ENCODE results near the gene KRTAP9-6.

Gene KRTAP9-6

DNA sequence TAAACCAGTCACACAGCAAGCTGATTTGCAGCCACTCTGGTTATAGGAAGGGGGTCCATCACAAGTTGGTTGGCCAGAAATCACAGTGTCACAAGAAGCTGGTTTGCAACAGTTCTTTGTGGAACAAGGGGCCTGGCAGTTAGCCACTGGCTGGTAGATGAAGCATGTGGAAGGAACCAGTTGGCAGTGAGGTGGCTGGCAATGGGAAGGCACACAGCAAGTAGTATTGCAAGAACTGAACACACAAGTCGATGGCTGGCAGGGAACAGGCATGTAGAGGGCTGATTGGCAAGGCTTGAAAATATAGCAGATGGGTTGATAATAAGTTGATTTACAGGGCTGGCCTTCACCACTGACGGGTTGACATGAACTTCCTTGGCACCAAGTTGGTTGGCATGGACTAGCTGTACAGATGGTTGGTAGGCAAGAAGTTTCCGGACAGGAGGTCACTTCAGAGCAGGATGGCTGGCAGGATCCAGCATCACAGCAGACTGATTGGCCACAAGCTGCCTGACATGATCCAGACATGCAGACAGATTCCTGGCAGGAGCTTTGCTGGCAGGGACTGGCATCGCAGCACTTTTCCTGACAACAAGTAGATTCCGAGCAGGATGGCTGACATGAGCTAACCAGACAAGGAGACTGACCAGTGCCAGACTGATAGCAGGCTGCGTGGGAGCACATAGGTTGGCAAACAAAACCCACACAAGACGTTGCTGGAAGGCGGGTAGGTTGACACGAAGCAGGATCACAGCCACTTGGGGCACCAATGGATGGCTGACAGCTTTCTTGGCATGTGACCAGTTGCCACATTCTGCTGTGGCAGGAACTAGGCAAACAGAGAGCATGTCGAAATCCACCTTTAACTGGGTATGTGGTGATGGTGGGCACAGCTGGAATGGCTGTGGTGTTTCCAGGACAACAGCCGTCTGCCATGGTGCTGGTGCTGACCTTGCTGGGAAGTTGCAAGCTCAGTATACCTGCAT lies 37.0 kb downstream of the KRTAP9-6 start, which contains the start of gene KRTAP29-1:
Gene KRTAP29-1, minus strand, starts transcription at position 936 of the 986 bp plus-strand sequence. Its CDS starts 0 bp downstream, at position 936.
- no peak within 1 kb of the TSS for H3K4me3 ChIP-seq (ENCODE audit: low read length)
- TF ChIP-seq, protein P1, sequence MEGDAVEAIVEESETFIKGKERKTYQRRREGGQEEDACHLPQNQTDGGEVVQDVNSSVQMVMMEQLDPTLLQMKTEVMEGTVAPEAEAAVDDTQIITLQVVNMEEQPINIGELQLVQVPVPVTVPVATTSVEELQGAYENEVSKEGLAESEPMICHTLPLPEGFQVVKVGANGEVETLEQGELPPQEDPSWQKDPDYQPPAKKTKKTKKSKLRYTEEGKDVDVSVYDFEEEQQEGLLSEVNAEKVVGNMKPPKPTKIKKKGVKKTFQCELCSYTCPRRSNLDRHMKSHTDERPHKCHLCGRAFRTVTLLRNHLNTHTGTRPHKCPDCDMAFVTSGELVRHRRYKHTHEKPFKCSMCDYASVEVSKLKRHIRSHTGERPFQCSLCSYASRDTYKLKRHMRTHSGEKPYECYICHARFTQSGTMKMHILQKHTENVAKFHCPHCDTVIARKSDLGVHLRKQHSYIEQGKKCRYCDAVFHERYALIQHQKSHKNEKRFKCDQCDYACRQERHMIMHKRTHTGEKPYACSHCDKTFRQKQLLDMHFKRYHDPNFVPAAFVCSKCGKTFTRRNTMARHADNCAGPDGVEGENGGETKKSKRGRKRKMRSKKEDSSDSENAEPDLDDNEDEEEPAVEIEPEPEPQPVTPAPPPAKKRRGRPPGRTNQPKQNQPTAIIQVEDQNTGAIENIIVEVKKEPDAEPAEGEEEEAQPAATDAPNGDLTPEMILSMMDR (IDR thresholded peaks at IDR 0.05; ENCODE audit: insufficient read depth, low read depth, low read length, missing control alignments) = no peak
- peak; percentile 16 for DNase-seq (ENCODE audit: low read depth)

DNA sequence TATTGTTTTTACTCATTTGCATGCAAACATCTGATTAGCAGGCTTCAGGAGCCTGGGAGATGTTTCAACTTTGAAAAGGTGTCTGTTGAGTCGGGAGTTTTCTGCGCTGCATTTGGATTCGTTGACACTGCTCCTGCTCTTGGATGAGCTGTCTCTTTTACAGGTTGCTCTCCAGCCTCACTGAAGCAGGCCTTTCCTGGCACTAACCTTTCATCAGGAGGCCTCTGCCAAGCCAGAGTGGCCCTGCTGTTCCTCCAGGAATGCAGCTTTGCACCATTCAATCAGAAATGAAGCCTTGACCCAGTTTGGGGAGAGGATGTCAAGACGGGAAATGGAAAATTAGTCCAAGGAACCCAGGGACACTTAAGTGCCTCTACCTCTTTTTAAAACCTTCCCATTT lies 37.8 kb downstream of the KRTAP9-6 start:
- no peak for DNase-seq (ENCODE audit: low read depth)
- TF ChIP-seq, protein P1 (IDR thresholded peaks at IDR 0.05; ENCODE audit: insufficient read depth, low read depth, low read length, missing control alignments) = no peak
- no peak overlapping the region for H3K4me3 ChIP-seq (ENCODE audit: low read length)

DNA sequence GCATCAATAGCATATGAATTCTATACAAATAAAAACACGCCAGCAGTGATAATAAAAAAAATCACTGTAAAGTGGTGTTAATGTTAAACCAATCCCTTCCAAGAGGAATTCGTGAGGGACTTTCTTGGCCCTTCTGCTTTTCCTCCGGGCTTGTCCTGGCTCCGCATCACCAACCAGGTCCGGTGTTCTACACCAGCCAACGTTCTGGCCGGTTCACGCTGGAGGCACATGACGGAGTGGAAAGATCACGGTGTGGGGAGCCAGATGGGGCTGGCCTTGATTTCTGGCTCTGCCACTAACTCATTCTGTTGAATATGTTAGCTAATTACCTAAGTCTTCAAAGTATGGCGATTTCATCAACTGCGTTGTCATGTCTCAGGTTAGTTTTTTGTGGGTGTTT lies 38.9 kb downstream of the KRTAP9-6 start:
- H3K4me3 ChIP-seq (ENCODE audit: low read length) = no peak overlapping the region
- TF ChIP-seq, protein P1 (IDR thresholded peaks at IDR 0.05; ENCODE audit: insufficient read depth, low read depth, low read length, missing control alignments) = no peak
- no peak for DNase-seq (ENCODE audit: low read depth)

DNA sequence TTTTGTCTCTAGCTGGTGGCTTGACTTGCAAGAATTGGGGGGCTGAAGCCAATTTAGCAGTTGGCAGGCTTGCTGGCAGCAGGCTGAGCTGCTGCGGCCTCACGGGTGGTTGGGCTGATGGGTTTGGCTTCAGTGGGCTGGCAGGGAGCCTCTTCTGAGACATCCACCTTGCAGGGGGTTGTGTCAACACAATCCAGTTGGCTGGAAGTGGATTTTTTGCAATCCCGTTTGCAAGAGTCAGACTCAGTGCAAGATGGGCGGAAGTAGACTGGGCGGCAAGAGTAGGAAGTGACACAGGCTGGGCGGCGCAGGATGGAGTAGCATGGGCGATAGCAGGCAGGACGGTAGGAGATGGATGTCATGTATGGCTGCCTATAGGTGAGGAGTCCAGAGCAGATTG lies 42.5 kb downstream of the KRTAP9-6 start:
- DNase-seq (ENCODE audit: low read depth) = no peak
- TF ChIP-seq, protein P1 (IDR thresholded peaks at IDR 0.05; ENCODE audit: insufficient read depth, low read depth, low read length, missing control alignments) = no peak
- no peak overlapping the region for H3K4me3 ChIP-seq (ENCODE audit: low read length)

DNA sequence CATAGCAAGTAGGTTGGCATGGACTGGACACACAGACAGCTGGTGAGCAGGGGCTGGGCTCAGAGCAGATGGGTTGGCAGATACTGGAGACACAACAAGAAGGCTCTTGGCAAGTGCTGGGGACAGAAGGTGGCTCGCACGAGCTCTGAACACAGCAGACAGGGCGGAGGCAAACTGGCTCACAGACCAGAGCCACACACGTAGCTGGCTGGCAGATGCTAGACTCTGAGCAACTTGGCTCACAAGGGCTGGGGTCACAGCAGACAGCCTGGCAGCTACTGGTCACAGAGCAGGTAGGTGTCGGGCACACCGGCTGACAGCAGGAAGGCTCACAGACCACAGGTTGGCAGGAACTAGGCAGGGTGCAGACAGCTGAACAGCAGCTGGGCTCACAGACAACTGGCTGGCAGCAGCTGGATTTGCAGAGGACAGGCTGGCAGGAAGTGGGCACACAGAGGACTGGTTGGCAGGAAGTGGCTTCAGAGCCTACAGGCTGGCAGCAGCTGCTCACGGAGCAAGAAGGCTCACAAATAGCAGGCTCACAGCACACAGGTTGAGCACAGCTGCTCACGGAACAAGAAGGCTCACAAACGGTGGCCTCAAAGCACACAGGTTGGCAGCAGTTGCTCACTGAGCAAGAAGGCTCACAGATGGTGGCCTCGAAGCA lies 43.2 kb downstream of the KRTAP9-6 start:
- no peak overlapping the region for H3K4me3 ChIP-seq (ENCODE audit: low read length)
- TF ChIP-seq, protein P1 (IDR thresholded peaks at IDR 0.05; ENCODE audit: insufficient read depth, low read depth, low read length, missing control alignments) = no peak
- no peak for DNase-seq (ENCODE audit: low read depth)

DNA sequence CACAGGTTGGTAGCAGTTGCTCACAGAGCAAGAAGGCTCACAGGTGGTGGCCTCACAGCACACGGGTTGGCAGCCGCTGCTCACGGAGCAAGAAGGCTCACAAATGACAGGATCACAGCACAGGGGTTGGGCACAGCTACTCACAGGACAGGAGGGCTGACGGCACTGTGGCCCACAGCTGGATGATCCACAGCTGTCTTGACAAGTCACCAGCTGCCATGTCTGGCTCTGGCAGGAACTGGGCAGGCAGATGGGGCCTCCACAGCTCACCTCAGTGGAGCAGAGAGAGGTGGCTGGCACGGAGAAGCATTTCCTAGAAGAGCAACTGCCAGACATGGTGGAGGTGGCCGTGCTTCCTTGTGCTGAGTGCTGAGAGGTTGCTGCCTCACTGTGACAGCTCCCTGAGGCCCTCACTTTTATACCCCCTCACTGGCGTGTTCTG lies 43.8 kb downstream of the KRTAP9-6 start, which contains the start of gene KRTAP16-1:
Gene KRTAP16-1, minus strand, starts transcription at position 392 of the 442 bp plus-strand sequence. Its CDS starts 56 bp downstream, at position 336.
- TF ChIP-seq, protein P1 (IDR thresholded peaks at IDR 0.05; ENCODE audit: insufficient read depth, low read depth, low read length, missing control alignments) = no peak
- no peak for DNase-seq (ENCODE audit: low read depth)
- no peak within 1 kb of the TSS for H3K4me3 ChIP-seq (ENCODE audit: low read length)
